ENCODE measurements around the gene ZKSCAN1.
"Not testable (repeated sequence)": the region's sequence is repeated elsewhere in the genome, so short reads cannot be mapped to it uniquely, and the experiment has no call there.

Gene ZKSCAN1

GRCh38 chr7:100003711-100004661 is 11.4 kb upstream of the ZKSCAN1 start:
- no peak for DNase-seq

- DNase-seq, result no peak
Measured at GRCh38 chr7:100007887-100008286, 7.5 kb upstream of the ZKSCAN1 start.

- DNase-seq, result no peak
Measured at GRCh38 chr7:100008525-100008924, 6.9 kb upstream of the ZKSCAN1 start.

GRCh38 chr7:100009952-100010351 is 5.4 kb upstream of the ZKSCAN1 start:
- not testable (repeated sequence) for DNase-seq

GRCh38 chr7:100010901-100011300 is 4.5 kb upstream of the ZKSCAN1 start:
- DNase-seq, result no peak

- no peak for DNase-seq
Measured at GRCh38 chr7:100011516-100011915, 3.9 kb upstream of the ZKSCAN1 start.

- not testable (repeated sequence) for DNase-seq
Measured at GRCh38 chr7:100012385-100013327, 2.7 kb upstream of the ZKSCAN1 start.

- no peak for DNase-seq
Measured at GRCh38 chr7:100013328-100013676, 2.1 kb upstream of the ZKSCAN1 start.

- no peak for DNase-seq
Measured at GRCh38 chr7:100016215-100016901, 962 bp downstream of the ZKSCAN1 start.

GRCh38 chr7:100017300-100017699 is 1.9 kb downstream of the ZKSCAN1 start:
- no peak for DNase-seq

GRCh38 chr7:100017875-100018274 is 2.5 kb downstream of the ZKSCAN1 start:
- DNase-seq, result no peak

GRCh38 chr7:100019908-100020307 is 4.5 kb downstream of the ZKSCAN1 start:
- no peak for DNase-seq

- no peak for DNase-seq
Measured at GRCh38 chr7:100021297-100021696, 5.9 kb downstream of the ZKSCAN1 start.

- DNase-seq, result no peak
Measured at GRCh38 chr7:100022621-100023020, 7.2 kb downstream of the ZKSCAN1 start.

GRCh38 chr7:100023526-100023925 is 8.1 kb downstream of the ZKSCAN1 start:
- DNase-seq, result no peak

GRCh38 chr7:100024020-100024619 is 8.7 kb downstream of the ZKSCAN1 start:
- DNase-seq, result no peak

- DNase-seq, result no peak
Measured at GRCh38 chr7:100027197-100027596, 11.8 kb downstream of the ZKSCAN1 start.

- DNase-seq, result no peak
Measured at GRCh38 chr7:100029596-100029995, 14.2 kb downstream of the ZKSCAN1 start.

- no peak for DNase-seq
Measured at GRCh38 chr7:100033526-100033925, 18.1 kb downstream of the ZKSCAN1 start.

- DNase-seq, result no peak
Measured at GRCh38 chr7:100034871-100035510, 19.6 kb downstream of the ZKSCAN1 start.

- no peak for DNase-seq
Measured at GRCh38 chr7:100035876-100036275, 20.5 kb downstream of the ZKSCAN1 start.

- DNase-seq, result no peak
Measured at GRCh38 chr7:100038326-100038725, 22.9 kb downstream of the ZKSCAN1 start.

Measured in NCI-H1105 treated with DMSO at 0.1 percent for 48 hours (cell line).